ENCODE data around the gene EPB41. TPM values are rescaled to one million over a fixed set of nuclear protein-coding genes. Genes with fewer than 3 reads are reported as not detected.

The EPB41 gene
- total and polyA plus RNA-seq, 9 of the 15 experiments (the other 6 are each of a cell fraction or from before 2014, with no cell fraction given) = 3.7 to 213 (median 141) TPM

DNA sequence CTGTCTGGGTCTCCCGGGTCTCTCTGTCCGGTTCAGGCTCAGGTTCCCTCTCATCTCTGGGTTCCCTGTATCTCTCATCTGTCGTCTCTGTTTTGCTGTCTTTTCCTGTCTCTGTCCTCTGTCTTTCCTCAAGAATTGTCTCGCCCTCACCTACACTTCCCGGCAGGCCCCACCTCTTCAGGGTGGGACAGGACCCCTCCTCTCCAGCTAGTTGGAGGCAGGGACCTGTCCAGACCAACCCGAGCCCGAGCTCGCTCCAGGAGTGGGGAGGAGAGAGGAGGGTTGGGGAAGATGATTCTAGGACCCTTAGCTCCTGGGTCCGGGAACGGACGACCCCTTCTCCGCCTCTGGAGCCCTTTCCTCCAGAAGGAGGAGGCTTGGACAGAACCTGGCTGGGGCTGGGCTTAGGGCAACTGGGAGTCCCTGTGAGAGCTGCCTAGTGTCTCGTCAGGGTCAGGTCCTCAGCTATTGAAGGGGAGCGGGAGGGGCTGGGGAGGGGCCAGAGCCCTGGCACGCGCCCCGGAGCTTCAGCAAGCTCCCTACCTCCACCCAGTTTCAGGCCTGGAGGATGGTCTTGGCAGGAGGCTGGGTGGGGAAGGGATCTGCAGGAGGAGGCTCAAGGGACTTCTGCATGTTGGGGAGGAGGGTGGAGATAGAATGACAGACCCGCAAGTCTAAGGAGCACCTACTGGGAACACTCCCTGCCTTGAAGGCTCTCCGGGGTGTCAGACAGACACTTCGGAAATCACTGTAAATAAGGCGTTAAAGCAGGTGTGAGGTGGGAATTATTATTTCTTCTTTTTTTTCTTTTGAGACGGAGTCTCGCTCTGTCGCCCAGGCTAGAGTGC is 26.3 kb upstream of the EPB41 start (continued):
- TF ChIP-seq KHSRP (IDR thresholded peaks at IDR 0.05) = no peak
- TF ChIP-seq RHOXF2B (CRISPR knock-in tag; conservative IDR thresholded peaks at IDR 0.05) = no peak
- TF ChIP-seq NEUROD1 (IDR thresholded peaks at IDR 0.05; ENCODE audit: borderline replicate concordance, low read depth, low read length, partially characterized antibody) = no peak
- no peak for TF ChIP-seq HNRNPH1 (optimal IDR thresholded peaks at IDR 0.05; ENCODE audit: low read depth, low read length)
- no peak for TF ChIP-seq RFX5 (IDR thresholded peaks at IDR 0.05; ENCODE audit: low read depth, low read length)
- no peak; the same call in 1 of the 2 replicates for TF ChIP-seq THRAP3 (IDR thresholded peaks at IDR 0.05; ENCODE audit: borderline replicate concordance)
- TF ChIP-seq HNRNPLL (IDR thresholded peaks at IDR 0.05; ENCODE audit: low read depth, low read length, poor library complexity, severe bottlenecking) = no peak
- TF ChIP-seq FOXA3 (CRISPR knock-in tag; conservative IDR thresholded peaks at IDR 0.05 in 1 of 2, IDR thresholded peaks at IDR 0.05 in 1 of 2) = no peak
- TF ChIP-seq CREB1 (IDR thresholded peaks at IDR 0.05) = no peak
- TF ChIP-seq CREB1 (CRISPR knock-in tag; IDR thresholded peaks at IDR 0.05) = no peak
- TF ChIP-seq SP1 (CRISPR knock-in tag; IDR thresholded peaks at IDR 0.05) = peak; percentile 54; the same call in 1 of the 2 replicates
- TF ChIP-seq, protein P1, sequence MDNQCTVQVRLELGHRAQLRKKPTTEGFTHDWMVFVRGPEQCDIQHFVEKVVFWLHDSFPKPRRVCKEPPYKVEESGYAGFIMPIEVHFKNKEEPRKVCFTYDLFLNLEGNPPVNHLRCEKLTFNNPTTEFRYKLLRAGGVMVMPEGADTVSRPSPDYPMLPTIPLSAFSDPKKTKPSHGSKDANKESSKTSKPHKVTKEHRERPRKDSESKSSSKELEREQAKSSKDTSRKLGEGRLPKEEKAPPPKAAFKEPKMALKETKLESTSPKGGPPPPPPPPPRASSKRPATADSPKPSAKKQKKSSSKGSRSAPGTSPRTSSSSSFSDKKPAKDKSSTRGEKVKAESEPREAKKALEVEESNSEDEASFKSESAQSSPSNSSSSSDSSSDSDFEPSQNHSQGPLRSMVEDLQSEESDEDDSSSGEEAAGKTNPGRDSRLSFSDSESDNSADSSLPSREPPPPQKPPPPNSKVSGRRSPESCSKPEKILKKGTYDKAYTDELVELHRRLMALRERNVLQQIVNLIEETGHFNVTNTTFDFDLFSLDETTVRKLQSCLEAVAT (IDR thresholded peaks at IDR 0.05) = peak; percentile 64 to 78; a peak in 2 of 4 replicates
- no peak for TF ChIP-seq KLF6 (CRISPR knock-in tag; IDR thresholded peaks at IDR 0.05; ENCODE audit: borderline replicate concordance)
- no peak for TF ChIP-seq ZBTB17 (CRISPR knock-in tag; IDR thresholded peaks at IDR 0.05)
- TF ChIP-seq MXI1 (IDR thresholded peaks at IDR 0.05; ENCODE audit: low read depth, low read length) = no peak
- no peak for TF ChIP-seq KDM2B (CRISPR knock-in tag; IDR thresholded peaks at IDR 0.05)
- TF ChIP-seq, protein P2, sequence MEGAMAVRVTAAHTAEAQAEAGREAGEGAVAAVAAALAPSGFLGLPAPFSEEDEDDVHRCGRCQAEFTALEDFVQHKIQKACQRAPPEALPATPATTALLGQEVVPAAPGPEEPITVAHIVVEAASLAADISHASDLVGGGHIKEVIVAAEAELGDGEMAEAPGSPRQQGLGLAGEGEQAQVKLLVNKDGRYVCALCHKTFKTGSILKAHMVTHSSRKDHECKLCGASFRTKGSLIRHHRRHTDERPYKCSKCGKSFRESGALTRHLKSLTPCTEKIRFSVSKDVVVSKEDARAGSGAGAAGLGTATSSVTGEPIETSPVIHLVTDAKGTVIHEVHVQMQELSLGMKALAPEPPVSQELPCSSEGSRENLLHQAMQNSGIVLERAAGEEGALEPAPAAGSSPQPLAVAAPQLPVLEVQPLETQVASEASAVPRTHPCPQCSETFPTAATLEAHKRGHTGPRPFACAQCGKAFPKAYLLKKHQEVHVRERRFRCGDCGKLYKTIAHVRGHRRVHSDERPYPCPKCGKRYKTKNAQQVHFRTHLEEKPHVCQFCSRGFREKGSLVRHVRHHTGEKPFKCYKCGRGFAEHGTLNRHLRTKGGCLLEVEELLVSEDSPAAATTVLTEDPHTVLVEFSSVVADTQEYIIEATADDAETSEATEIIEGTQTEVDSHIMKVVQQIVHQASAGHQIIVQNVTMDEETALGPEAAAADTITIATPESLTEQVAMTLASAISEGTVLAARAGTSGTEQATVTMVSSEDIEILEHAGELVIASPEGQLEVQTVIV (CRISPR knock-in tag; IDR thresholded peaks at IDR 0.05; ENCODE audit: borderline replicate concordance) = no peak
- no peak for TF ChIP-seq JUNB (CRISPR knock-in tag; conservative IDR thresholded peaks at IDR 0.05)
- no peak for TF ChIP-seq CREM (IDR thresholded peaks at IDR 0.05; ENCODE audit: low read depth)
- no peak; a peak in 1 of 4 replicates for TF ChIP-seq MAZ (CRISPR knock-in tag; conservative IDR thresholded peaks at IDR 0.05 in 1 of 2, IDR thresholded peaks at IDR 0.05 in 1 of 2)
- no peak for TF ChIP-seq ZBTB1 (CRISPR knock-in tag; IDR thresholded peaks at IDR 0.05; ENCODE audit: borderline replicate concordance, low read depth)
- no peak; the same call in 1 of the 2 replicates for TF ChIP-seq DPF2 (IDR thresholded peaks at IDR 0.05)
